Natural killer cell (primary cell): Measurements from ENCODE around the gene TRMT10C. TPM values are rescaled to one million over a fixed set of nuclear protein-coding genes. Genes with fewer than 3 reads are reported as not detected.

Experiments used
- total RNA-seq, 4 donors: library from RNA; stranded (reverse); fragments of 120-200 nt in 1 of 4; gene quantifications; one replicate each; pipeline versions ENCODE4 v1.2.3 to v1.2.4, GENCODE V29; 2013 to 2022

The TRMT10C gene
- total RNA-seq, 3 donors from 2014 or later (not counting 1 experiment from before 2014, with no cell fraction given) = 18.4 to 19.1 (median 19.0) TPM

Other genes with a start within 250 kb of the TRMT10C start
- under 1 TPM; 0.52 to 0.73 (median 0.72) TPM for gene IMPG2, start 241.3 kb upstream of the TRMT10C start, total RNA-seq
- gene SENP7, start 48.7 kb upstream of the TRMT10C start, total RNA-seq = 10 to 100 TPM; 41.4 to 60.6 (median 52.7) TPM
- 100 to 1,000 TPM; 119 to 132 (median 124) TPM for gene PCNP, start 12.3 kb downstream of the TRMT10C start, total RNA-seq
- gene ZBTB11, start 115.3 kb downstream of the TRMT10C start, total RNA-seq = 10 to 100 TPM; 72.0 to 90.9 (median 83.5) TPM
- 100 to 1,000 TPM; 660 to 850 (median 763) TPM for gene RPL24, start 124.8 kb downstream of the TRMT10C start, total RNA-seq
- 10 to 100 TPM in 1 of 3 donors, 1 to 10 TPM in 2; 8.5 to 11.0 (median 9.4) TPM for gene CEP97, start 162.7 kb downstream of the TRMT10C start, total RNA-seq
- gene NXPE3, start 217.3 kb downstream of the TRMT10C start, total RNA-seq = 10 to 100 TPM; 17.0 to 27.1 (median 21.1) TPM